NCI-H2107 treated with DMSO at 0.1 percent for 48 hours (cell line): ENCODE measurements around the gene RET.
A peak's percentile ranks its signal among the peaks of the same experiment; 100 is the strongest.

ENCODE experiments used
- DNase-seq: peaks from one replicate; lab custom pipeline; 2025; ENCODE audit not compliant: unreplicated experiment; lab: John Stamatoyannopoulos, UW

Gene RET

DNA sequence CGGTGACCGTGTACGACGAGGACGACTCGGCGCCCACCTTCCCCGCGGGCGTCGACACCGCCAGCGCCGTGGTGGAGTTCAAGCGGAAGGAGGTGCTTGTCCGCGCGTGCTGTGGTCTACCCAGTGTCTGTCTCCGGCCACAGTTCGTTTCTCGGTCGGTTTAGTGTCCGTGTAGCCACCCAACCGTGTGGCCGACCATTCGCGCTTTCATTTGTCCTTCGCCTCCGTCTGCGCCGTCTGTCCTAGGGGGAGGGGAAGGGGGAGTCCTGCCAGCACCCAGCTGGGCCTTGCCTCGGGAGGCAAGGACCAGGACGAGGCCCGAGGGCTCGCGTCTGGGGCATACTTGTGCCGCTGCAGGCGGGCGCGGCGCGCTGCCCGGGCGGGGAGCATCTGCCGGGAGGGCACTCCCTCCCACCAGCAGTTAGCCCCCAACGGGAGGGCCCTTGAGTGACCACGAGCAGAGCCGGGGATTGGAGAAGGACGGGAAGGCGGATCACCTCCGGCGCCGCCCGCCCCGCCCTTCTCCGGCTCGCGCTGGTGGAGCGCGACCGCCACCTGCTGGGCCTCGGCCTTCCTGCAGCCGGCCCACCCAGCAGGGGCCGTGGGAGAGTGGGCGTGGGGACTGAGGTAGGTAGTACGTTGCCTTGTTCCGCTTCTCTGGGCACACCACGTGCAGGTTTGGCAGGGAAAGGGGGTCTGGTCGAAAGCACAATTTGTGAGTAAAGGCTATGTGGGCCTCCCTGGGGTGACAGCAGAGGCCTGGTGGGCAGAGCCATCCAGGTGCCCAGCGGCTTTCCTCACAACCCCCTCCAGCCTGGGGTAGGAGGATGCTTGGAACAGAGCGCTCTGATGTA, 28.5 kb downstream of the RET start:
- peak; percentile 12 for DNase-seq

- no peak for DNase-seq
Observed at GRCh38 chr10:43105956-43106229, 29.0 kb downstream of the RET start.

GRCh38 chr10:43106256-43107091, 29.6 kb downstream of the RET start:
- DNase-seq, result no peak

DNA sequence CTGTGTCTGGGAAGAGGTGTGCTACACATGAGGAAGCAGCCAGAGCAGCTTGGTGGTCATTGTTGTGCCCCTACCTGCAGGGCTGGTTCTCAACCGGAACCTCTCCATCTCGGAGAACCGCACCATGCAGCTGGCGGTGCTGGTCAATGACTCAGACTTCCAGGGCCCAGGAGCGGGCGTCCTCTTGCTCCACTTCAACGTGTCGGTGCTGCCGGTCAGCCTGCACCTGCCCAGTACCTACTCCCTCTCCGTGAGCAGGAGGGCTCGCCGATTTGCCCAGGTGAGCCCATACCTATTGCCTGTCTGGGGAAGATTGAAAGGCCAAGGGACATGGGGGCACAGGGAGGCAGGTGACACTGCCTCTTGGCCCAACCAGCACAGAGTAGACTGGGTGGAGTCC, 32.1 kb downstream of the RET start:
- no peak for DNase-seq

DNA sequence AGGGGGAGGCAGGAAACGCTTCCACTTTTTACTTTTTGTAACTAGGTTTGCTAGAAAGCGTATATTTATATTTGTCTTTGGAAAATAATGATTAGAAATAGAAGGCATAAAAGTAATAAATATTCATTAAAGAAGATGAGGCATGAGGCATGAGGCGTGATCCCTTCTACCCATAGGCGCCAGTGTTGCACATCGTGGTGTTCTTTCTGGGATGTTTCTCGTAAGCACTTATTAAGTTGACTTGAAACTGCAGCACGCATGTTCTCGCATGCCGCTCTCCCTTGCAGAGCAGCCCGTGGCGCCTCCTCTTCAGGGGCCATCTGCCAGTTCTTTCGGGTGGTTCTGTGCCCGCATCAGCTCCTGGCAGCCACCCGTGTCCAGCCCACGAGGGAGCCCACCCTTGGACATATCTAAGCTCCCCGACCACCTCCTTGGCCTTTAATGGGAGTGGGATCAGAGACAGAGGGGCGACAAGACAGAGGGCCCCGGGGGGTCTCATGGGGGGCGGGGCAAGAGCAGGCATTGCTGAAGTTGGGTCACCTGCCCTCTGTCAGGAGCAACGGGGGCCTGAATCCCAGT, 32.9 kb downstream of the RET start:
- no peak for DNase-seq

- no peak for DNase-seq
Observed at GRCh38 chr10:43110338-43111071, 33.6 kb downstream of the RET start.

- DNase-seq, result no peak
Observed at GRCh38 chr10:43111101-43111500, 34.2 kb downstream of the RET start.

DNA sequence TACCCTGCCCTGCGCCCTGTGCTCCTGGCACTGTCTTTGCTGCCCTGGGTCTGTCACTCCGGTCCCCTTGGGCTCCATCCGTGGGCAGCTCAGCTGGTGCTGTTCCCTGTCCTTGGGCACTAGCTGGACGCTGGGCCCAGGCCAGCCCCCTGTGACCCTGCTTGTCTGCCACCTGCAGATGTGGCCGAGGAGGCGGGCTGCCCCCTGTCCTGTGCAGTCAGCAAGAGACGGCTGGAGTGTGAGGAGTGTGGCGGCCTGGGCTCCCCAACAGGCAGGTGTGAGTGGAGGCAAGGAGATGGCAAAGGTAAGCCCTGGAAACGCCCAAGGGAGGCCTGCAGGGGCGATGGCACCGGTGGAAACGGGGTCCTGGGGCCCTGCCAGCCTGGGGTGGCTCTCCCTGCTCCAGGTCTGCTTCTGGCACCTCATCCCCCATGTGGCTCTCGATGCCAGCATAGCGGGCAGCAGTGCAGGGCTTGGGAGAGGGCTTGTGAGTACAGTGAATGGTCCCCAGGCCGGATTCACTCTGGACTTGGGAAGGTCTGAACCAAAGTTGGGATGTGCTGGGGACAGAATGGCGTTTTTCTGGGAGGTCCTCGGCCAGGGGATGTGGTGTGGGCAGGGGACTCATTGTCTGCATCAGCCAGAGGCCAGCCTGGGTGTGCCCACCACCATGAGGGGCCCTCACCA, 35.2 kb downstream of the RET start:
- DNase-seq, result no peak

DNA sequence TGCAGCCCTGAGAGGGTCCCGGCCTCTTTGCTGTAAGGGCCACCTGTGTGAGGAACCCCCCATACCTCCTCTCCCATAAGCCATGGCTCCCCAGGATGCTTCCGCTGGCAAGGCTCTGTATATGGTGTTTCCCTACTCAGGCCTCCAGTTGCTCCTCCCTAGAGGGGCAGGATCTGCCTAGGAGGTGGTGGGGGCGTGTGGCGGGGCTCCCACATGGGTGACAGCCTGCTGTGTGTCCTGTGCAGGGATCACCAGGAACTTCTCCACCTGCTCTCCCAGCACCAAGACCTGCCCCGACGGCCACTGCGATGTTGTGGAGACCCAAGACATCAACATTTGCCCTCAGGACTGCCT, 35.7 kb downstream of the RET start:
- DNase-seq, result no peak

DNA sequence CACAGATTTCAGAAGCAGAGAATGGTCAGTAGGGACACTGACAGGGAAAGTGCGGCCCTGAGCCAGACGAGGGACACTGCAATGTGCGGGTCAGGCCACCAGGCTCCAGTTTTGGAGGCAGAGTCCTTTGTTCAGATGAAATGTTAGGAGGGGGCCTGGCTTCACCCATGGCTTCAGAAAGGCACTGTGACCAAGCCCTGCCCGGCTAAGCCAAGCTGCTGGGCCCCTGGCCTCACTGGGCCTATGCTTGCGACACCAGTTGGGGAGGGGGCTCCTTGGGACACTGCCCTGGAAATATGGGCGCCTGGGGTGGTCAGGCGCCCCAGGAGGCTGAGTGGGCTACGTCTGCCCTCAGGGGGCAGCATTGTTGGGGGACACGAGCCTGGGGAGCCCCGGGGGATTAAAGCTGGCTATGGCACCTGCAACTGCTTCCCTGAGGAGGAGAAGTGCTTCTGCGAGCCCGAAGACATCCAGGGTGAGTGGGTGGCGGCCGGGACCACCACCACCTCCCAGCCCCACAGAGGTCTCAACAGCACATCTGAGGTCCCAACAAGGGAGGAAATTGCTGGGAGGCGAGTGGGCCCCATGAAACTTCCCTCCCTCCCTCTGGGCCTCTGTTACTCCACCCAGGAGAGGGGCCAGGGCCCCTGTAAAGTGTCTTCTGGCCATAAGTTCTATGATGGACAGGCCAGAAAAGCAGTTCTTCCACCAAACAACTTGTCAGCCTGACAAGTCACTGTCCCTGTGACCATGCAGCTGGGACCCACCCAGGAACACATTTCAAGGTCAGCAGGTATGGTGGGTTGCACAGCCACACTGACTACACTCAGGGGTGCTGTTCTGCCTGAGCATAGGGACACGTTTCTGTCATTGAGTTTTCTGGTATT, 36.6 kb downstream of the RET start:
- DNase-seq, result no peak

- DNase-seq, result no peak
Observed at GRCh38 chr10:43114088-43114742, 37.3 kb downstream of the RET start.

GRCh38 chr10:43114743-43115611, 38.1 kb downstream of the RET start:
- no peak for DNase-seq

DNA sequence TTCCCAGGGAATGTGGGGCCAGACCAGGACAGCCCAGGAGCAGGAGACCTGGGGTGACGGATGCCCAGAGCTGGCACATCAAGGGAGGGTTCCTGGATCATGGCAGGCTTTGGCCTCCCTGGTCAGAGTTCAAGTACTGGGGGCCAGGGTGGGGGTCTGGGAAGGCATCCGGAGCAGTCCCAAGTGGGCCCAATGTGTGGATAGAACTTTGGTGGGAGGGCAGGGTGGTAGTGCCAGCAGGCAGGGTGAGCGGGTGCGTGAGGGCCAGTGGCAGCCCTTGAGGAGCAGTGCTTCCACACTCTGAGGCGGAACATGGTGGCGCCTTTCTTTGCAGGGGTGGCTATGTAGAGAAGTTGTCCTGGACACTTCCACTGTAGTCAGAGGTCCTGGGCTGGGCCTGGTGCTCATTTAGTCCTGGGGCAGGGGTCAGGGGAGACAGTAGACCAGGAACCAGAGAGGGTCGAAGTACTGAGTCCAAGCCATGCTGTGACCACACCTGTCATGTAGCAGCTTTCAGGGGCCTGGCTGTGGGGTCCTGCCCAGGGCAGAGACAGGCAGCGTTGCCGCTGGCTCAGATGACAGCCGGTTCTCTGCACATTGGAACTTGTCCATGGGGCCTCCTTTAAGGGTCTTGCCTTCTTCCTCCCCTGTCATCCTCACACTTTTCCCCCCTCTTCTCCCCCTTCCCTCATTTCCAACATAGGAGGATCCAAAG, 39.2 kb downstream of the RET start:
- DNase-seq, result no peak

GRCh38 chr10:43116596-43116995, 39.7 kb downstream of the RET start:
- DNase-seq, result no peak

DNA sequence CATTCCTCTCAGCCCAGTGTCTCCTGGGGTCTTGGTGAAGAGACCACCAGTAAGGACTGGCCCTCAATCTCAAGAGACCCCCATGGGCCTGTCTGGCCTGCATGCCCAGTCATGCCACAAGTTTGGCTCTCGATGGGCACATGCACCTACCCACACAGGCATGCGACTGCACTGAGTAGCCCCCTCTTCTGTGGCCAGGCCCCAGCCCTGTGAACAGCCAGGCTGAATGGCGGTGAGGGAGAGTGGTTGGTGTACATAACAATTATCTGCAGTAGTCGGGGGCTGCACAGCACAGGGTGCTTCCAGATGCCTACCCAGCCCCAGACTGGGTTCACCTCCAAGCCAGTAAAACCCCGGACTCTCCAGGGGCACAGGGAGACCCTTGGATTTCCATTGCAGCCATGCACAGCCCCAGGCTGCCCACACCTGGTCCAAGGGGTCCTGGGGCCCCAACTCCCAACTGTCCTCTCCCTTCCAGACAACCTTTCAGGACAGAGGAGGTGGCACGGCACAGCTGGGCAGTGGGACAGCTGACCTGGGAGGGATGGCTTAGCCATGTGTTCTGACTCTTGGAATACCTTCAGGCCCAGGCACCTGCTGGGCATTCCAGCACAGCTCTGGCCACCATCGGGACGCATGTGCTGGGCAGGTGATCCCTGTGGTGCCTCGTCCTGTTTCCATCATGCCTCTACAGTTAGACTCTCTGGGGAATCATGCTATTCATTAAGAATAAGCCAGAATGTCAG, 40.3 kb downstream of the RET start:
- DNase-seq, result no peak

DNA sequence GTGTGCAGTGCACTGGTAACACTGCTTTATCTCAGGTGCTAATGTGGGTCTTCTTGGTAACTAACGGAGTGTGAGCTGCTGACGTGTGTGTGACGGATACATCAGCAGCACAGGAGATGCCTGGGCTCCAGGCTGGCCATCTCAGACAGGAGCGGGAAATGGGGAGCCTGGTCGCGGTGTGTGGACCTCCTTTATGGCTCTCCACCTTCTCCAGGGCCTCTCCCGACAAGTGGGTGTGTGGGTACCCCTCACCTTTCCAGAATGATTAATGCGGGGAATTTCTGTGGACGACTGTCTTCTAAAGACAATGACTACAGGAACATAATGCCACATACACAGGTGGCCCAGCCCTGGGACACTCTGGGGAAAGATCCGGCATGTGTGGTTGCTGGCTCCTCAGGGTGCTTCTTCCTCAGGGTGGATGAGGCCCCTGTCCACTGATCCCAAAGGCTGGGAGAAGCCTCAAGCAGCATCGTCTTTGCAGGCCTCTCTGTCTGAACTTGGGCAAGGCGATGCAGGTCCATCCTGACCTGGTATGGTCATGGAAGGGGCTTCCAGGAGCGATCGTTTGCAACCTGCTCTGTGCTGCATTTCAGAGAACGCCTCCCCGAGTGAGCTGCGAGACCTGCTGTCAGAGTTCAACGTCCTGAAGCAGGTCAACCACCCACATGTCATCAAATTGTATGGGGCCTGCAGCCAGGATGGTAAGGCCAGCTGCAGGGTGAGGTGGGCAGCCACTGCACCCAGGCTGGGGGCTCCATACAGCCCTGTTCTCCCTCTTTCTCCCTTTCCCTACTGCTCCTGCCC, 41.1 kb downstream of the RET start:
- DNase-seq, result no peak
